GM23338 (cell line): ENCODE measurements around the gene CLNK. TPM values are rescaled to one million over a fixed set of nuclear protein-coding genes. Genes with fewer than 3 reads are reported as not detected.

Experiments
- ATAC-seq: fragments of 200-7000 bp; cut with Tn5 transposase; 3 replicates; pipeline ENCODE4 v1.9.1; 2020
- DNase-seq: peaks from one replicate; pipeline ENCODE4 v3.0.0-alpha.2; 2015; ENCODE audit warnings: low spot score
- H2AFZ ChIP-seq: fragments of 200-600 bp; sonication (generic); 2 replicates; pipeline ENCODE4 v1.8.0; 2016; ENCODE audit warnings: antibody characterized with exemption, mild to moderate bottlenecking, moderate library complexity
- H3F3A ChIP-seq: fragments of 200-600 bp; sonication (generic); replicated peaks from 2 replicates; pipeline ENCODE4 v1.8.0; 2017; ENCODE audit warnings: antibody characterized with exemption, mixed run types, low read depth
- H3K27ac ChIP-seq: fragments of 200-600 bp; sonication (generic); 2 replicates; pipeline ENCODE4 v1.6.1; 2016; ENCODE audit warnings: low read depth
- H3K27me3 ChIP-seq: fragments of 200-600 bp; sonication (generic); 2 replicates; pipeline ENCODE4 v1.8.0; 2016; ENCODE audit warnings: mild to moderate bottlenecking, mixed run types, moderate library complexity; ENCODE audit not compliant: insufficient read depth
- H3K36me3 ChIP-seq: fragments of 200-600 bp; sonication (generic); 2 replicates; pipeline ENCODE4 v1.8.0; 2016; ENCODE audit warnings: mild to moderate bottlenecking; ENCODE audit not compliant: insufficient read depth
- H3K4me1 ChIP-seq: fragments of 200-600 bp; sonication (generic); 2 replicates; pipeline ENCODE4 v1.8.0; 2016; ENCODE audit warnings: mild to moderate bottlenecking, moderate library complexity; ENCODE audit not compliant: insufficient read depth
- H3K4me2 ChIP-seq: fragments of 200-600 bp; sonication (generic); 2 replicates; pipeline ENCODE4 v1.7.1; 2017; ENCODE audit warnings: mixed run types
- H3K4me3 ChIP-seq: fragments of 200-600 bp; sonication (generic); 2 replicates; pipeline ENCODE4 v1.6.1; 2016; ENCODE audit warnings: mixed run types
- H3K79me2 ChIP-seq: fragments of 200-600 bp; sonication (generic); replicated peaks from 2 replicates; pipeline ENCODE4 v1.8.0; 2017; ENCODE audit warnings: mild to moderate bottlenecking; ENCODE audit not compliant: insufficient read depth
- H3K9me2 ChIP-seq: fragments of 200-600 bp; sonication (generic); 2 replicates; pipeline ENCODE4 v1.8.0; 2017; ENCODE audit not compliant: insufficient read depth
- H4K20me1 ChIP-seq: fragments of 200-600 bp; sonication (generic); replicated peaks from 2 replicates; pipeline ENCODE4 v1.8.0; 2017; ENCODE audit warnings: mild to moderate bottlenecking; ENCODE audit not compliant: insufficient read depth
- H3K27ac Mint-ChIP-seq: 2 replicates; pipeline ENCODE4 v1.8.0; 2020; ENCODE audit warnings: inconsistent platforms, mild to moderate bottlenecking, moderate library complexity, mixed read lengths
- H3K27me3 Mint-ChIP-seq: 3 replicates; pipeline ENCODE4 v1.8.0; 2022; ENCODE audit warnings: low read depth, mild to moderate bottlenecking, moderate library complexity, mixed read lengths, inconsistent platforms; ENCODE audit not compliant: insufficient read depth, poor library complexity
- H3K36me3 Mint-ChIP-seq: 3 replicates; pipeline ENCODE4 v1.8.0; 2021; ENCODE audit warnings: low read depth, mild to moderate bottlenecking, inconsistent platforms, moderate library complexity, mixed read lengths
- H3K4me1 Mint-ChIP-seq: 3 replicates; pipeline ENCODE4 v1.8.0; 2020; ENCODE audit warnings: mild to moderate bottlenecking, inconsistent platforms, mixed read lengths
- H3K4me3 Mint-ChIP-seq: 3 replicates; pipeline ENCODE4 v1.8.0; 2021; ENCODE audit warnings: moderate library complexity, mild to moderate bottlenecking, inconsistent platforms, mixed read lengths
- H3K9me3 Mint-ChIP-seq: 3 replicates; pipeline ENCODE4 v1.8.0; 2020; ENCODE audit warnings: moderate library complexity, mild to moderate bottlenecking, inconsistent platforms, mixed read lengths
- EZH2 ChIP-seq: fragments of 200-600 bp; sonication (generic); IDR thresholded peaks from one replicate; pipeline ENCODE4 v1.8.0; 2017; ENCODE audit warnings: antibody characterized with exemption, mild to moderate bottlenecking, low read depth; ENCODE audit not compliant: unreplicated experiment
- NANOG ChIP-seq: IDR thresholded peaks from 2 replicates; pipeline ENCODE4 v1.6.1; 2016; ENCODE audit warnings: antibody characterized with exemption, borderline replicate concordance
- POLR2AphosphoS5 ChIP-seq: IDR thresholded peaks from 2 replicates; pipeline ENCODE4 v1.6.1; 2016; ENCODE audit warnings: antibody characterized with exemption, low read depth
- ZNF331 ChIP-seq: fragments of 250-450 bp; sonication (Bioruptor Pico); IDR thresholded peaks from 2 replicates; pipeline ENCODE4 v1.5.0; 2020; ENCODE audit warnings: low read depth, mild to moderate bottlenecking, moderate library complexity
- polyA plus RNA-seq: library from polyadenylated mRNA; unstranded; fragments of >200 nt; fragmentation: Nextera tagmentation; extraction: Ambion mirVana; gene quantifications from 2 replicates; pipeline ENCODE4 v1.2.1, GENCODE V29; 2016
- total RNA-seq: library from RNA; depleted of rRNA; stranded (reverse); fragments of >200 nt; shearing (Covaris generic); gene quantifications from 2 replicates; pipeline ENCODE4 v1.2.3, GENCODE V29; 2014
- TF ChIP-seq, protein P1 (sequence below), 2 experiments: fragments of 200-600 bp in 1 of 2; sonication (generic) in 1 of 2; conservative IDR thresholded peaks; 2 replicates each; pipeline versions ENCODE4 v1.5.1 to v1.6.1; 2016 to 2017; ENCODE audit warnings: antibody characterized with exemption in 2 of 2, low read depth in 2 of 2, mild to moderate bottlenecking in 2 of 2, moderate library complexity in 1 of 2
- TF ChIP-seq, protein P2 (sequence below): fragments of 250-450 bp; sonication (Bioruptor Pico); IDR thresholded peaks from 2 replicates; pipeline ENCODE4 v1.5.0; 2020; ENCODE audit warnings: mild to moderate bottlenecking, moderate library complexity
- TF ChIP-seq, protein P3 (sequence below): IDR thresholded peaks from one replicate; pipeline ENCODE4 v1.6.1; 2018; ENCODE audit warnings: antibody characterized with exemption; ENCODE audit not compliant: unreplicated experiment

The CLNK gene
- total and polyA plus RNA-seq, 2 experiments from 2014 or later, result not detected

DNA sequence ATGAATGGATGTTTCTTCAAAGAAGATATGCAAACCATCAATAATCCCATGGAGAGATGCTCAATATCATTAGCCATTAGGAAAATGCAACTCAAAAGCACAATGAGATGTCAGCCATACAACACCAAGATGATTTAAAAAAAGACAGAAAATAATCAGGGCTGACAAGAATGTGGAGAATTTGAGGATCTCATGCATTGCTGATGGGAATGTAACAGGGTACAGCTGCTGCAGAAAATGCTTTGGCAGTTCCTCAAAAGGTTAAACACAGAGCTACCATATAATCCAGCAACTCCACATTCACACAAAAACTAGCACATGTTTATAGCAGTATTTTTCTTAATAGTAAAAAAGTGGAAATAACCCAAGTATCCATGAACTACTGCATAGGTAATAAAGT is 116.8 kb downstream of the CLNK start:
- Histone ChIP-seq H3F3A (no peaks in the 10 kb centered on the region), H3K79me2 (no peaks in the 10 kb centered on the region), H3K4me1 (0 out of 2 replicates have a peak, but pooled peaks cover 5% of the 10 kb centered on the region), H3K27me3 (no peaks in the 10 kb centered on the region), H2AFZ (no peak overlapping the region), H3K4me3 (no peak overlapping the region), H3K4me2 (no peak overlapping the region), H4K20me1 (no peaks in the 10 kb centered on the region), H3K27ac (no peak overlapping the region), H3K9me2 (peaks cover 11% of the 10 kb centered on the region; the same call in 1 of the 2 replicates), H3K36me3 (no peaks in the 10 kb centered on the region)
- ATAC-seq, result no peak
- TF ChIP-seq NANOG (no peak), EZH2 (no peak)
- TF ChIP-seq, protein P1, sequence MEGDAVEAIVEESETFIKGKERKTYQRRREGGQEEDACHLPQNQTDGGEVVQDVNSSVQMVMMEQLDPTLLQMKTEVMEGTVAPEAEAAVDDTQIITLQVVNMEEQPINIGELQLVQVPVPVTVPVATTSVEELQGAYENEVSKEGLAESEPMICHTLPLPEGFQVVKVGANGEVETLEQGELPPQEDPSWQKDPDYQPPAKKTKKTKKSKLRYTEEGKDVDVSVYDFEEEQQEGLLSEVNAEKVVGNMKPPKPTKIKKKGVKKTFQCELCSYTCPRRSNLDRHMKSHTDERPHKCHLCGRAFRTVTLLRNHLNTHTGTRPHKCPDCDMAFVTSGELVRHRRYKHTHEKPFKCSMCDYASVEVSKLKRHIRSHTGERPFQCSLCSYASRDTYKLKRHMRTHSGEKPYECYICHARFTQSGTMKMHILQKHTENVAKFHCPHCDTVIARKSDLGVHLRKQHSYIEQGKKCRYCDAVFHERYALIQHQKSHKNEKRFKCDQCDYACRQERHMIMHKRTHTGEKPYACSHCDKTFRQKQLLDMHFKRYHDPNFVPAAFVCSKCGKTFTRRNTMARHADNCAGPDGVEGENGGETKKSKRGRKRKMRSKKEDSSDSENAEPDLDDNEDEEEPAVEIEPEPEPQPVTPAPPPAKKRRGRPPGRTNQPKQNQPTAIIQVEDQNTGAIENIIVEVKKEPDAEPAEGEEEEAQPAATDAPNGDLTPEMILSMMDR (conservative IDR thresholded peaks at IDR 0.05; ENCODE audit: low read depth in 2 of 2), result no peak
- no peaks in the 10 kb centered on the region; the same call in 2 of the 3 replicates for H3K4me1 Mint-ChIP-seq
- H3K27me3 Mint-ChIP-seq, result no peaks in the 10 kb centered on the region
- H3K36me3 Mint-ChIP-seq, result no peaks in the 10 kb centered on the region
- no peak overlapping the region for H3K4me3 Mint-ChIP-seq
- H3K9me3 Mint-ChIP-seq, result no peaks in the 10 kb centered on the region
- no peak overlapping the region for H3K27ac Mint-ChIP-seq
- peak; percentile 19 for DNase-seq

DNA sequence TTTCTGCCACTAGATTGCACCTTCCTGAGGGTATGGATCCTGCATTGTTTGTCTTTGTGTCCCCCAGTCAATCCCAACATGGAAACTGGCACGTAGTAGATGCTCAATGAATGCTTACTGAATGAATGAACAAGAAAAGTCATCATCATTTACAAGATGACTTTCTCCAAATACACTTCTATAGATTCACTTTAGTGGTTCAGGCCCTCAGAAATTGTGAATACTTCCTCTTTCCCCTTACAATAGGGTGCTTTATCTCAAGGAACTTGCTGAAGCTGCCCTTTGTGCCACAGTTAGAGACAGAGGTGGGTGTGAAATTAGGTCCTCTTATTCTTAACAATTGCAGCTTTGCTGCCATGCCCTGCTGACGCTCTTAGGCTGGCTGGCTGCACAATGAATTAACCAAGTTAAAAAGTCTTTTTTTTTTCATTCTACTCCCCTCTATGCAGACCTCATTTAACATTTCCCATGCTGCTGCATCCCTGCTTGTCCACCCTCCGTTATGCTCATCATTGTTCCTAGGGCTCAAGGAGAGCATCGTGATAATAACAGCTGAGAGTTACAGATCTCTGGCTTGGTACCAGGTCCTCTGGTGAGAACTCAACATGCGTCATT is 119.3 kb downstream of the CLNK start:
- Histone ChIP-seq H3K27ac (no peak overlapping the region), H2AFZ (no peak overlapping the region), H3K79me2 (no peaks in the 10 kb centered on the region), H4K20me1 (no peaks in the 10 kb centered on the region), H3K9me2 (peaks cover 11% of the 10 kb centered on the region; the same call in 1 of the 2 replicates), H3F3A (no peaks in the 10 kb centered on the region), H3K27me3 (no peaks in the 10 kb centered on the region), H3K4me2 (no peak overlapping the region), H3K36me3 (no peaks in the 10 kb centered on the region), H3K4me3 (no peak overlapping the region), H3K4me1 (no peaks in the 10 kb centered on the region)
- ATAC-seq (no peak), DNase-seq (no peak)
- H3K9me3 Mint-ChIP-seq, result no peaks in the 10 kb centered on the region
- no peaks in the 10 kb centered on the region for H3K4me1 Mint-ChIP-seq
- H3K4me3 Mint-ChIP-seq, result no peak overlapping the region
- H3K36me3 Mint-ChIP-seq, result no peaks in the 10 kb centered on the region
- no peaks in the 10 kb centered on the region for H3K27me3 Mint-ChIP-seq
- H3K27ac Mint-ChIP-seq, result no peak overlapping the region
- TF ChIP-seq, protein P2, sequence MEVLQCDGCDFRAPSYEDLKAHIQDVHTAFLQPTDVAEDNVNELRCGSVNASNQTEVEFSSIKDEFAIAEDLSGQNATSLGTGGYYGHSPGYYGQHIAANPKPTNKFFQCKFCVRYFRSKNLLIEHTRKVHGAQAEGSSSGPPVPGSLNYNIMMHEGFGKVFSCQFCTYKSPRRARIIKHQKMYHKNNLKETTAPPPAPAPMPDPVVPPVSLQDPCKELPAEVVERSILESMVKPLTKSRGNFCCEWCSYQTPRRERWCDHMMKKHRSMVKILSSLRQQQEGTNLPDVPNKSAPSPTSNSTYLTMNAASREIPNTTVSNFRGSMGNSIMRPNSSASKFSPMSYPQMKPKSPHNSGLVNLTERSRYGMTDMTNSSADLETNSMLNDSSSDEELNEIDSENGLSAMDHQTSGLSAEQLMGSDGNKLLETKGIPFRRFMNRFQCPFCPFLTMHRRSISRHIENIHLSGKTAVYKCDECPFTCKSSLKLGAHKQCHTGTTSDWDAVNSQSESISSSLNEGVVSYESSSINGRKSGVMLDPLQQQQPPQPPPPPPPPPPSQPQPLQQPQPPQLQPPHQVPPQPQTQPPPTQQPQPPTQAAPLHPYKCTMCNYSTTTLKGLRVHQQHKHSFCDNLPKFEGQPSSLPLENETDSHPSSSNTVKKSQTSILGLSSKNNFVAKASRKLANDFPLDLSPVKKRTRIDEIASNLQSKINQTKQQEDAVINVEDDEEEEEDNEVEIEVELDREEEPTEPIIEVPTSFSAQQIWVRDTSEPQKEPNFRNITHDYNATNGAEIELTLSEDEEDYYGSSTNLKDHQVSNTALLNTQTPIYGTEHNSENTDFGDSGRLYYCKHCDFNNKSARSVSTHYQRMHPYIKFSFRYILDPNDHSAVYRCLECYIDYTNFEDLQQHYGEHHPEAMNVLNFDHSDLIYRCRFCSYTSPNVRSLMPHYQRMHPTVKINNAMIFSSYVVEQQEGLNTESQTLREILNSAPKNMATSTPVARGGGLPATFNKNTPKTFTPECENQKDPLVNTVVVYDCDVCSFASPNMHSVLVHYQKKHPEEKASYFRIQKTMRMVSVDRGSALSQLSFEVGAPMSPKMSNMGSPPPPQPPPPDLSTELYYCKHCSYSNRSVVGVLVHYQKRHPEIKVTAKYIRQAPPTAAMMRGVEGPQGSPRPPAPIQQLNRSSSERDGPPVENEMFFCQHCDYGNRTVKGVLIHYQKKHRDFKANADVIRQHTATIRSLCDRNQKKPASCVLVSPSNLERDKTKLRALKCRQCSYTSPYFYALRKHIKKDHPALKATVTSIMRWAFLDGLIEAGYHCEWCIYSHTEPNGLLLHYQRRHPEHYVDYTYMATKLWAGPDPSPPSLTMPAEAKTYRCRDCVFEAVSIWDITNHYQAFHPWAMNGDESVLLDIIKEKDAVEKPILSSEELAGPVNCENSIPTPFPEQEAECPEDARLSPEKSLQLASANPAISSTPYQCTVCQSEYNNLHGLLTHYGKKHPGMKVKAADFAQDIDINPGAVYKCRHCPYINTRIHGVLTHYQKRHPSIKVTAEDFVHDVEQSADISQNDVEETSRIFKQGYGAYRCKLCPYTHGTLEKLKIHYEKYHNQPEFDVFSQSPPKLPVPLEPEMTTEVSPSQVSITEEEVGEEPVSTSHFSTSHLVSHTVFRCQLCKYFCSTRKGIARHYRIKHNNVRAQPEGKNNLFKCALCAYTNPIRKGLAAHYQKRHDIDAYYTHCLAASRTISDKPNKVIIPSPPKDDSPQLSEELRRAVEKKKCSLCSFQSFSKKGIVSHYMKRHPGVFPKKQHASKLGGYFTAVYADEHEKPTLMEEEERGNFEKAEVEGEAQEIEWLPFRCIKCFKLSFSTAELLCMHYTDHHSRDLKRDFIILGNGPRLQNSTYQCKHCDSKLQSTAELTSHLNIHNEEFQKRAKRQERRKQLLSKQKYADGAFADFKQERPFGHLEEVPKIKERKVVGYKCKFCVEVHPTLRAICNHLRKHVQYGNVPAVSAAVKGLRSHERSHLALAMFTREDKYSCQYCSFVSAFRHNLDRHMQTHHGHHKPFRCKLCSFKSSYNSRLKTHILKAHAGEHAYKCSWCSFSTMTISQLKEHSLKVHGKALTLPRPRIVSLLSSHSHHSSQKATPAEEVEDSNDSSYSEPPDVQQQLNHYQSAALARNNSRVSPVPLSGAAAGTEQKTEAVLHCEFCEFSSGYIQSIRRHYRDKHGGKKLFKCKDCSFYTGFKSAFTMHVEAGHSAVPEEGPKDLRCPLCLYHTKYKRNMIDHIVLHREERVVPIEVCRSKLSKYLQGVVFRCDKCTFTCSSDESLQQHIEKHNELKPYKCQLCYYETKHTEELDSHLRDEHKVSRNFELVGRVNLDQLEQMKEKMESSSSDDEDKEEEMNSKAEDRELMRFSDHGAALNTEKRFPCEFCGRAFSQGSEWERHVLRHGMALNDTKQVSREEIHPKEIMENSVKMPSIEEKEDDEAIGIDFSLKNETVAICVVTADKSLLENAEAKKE, result no peak
- TF ChIP-seq, protein P1 (conservative IDR thresholded peaks at IDR 0.05; ENCODE audit: low read depth in 2 of 2), result no peak
- TF ChIP-seq POLR2AphosphoS5 (no peak), ZNF331 (no peak)
- TF ChIP-seq, protein P3, sequence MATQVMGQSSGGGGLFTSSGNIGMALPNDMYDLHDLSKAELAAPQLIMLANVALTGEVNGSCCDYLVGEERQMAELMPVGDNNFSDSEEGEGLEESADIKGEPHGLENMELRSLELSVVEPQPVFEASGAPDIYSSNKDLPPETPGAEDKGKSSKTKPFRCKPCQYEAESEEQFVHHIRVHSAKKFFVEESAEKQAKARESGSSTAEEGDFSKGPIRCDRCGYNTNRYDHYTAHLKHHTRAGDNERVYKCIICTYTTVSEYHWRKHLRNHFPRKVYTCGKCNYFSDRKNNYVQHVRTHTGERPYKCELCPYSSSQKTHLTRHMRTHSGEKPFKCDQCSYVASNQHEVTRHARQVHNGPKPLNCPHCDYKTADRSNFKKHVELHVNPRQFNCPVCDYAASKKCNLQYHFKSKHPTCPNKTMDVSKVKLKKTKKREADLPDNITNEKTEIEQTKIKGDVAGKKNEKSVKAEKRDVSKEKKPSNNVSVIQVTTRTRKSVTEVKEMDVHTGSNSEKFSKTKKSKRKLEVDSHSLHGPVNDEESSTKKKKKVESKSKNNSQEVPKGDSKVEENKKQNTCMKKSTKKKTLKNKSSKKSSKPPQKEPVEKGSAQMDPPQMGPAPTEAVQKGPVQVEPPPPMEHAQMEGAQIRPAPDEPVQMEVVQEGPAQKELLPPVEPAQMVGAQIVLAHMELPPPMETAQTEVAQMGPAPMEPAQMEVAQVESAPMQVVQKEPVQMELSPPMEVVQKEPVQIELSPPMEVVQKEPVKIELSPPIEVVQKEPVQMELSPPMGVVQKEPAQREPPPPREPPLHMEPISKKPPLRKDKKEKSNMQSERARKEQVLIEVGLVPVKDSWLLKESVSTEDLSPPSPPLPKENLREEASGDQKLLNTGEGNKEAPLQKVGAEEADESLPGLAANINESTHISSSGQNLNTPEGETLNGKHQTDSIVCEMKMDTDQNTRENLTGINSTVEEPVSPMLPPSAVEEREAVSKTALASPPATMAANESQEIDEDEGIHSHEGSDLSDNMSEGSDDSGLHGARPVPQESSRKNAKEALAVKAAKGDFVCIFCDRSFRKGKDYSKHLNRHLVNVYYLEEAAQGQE, result no peak
